GM21576 (cell line): ENCODE measurements around the gene PTPRM.
"Not testable (repeated sequence)": the region's sequence is repeated elsewhere in the genome, so short reads cannot be mapped to it uniquely, and the experiment has no call there.

Experiments
- ATAC-seq: cut with Tn5 transposase; IDR thresholded peaks from one replicate; pipeline ENCODE4 v1.9.1; 2021; ENCODE audit warnings: mild to moderate bottlenecking, moderate library complexity; ENCODE audit not compliant: unreplicated experiment

The PTPRM gene

DNA sequence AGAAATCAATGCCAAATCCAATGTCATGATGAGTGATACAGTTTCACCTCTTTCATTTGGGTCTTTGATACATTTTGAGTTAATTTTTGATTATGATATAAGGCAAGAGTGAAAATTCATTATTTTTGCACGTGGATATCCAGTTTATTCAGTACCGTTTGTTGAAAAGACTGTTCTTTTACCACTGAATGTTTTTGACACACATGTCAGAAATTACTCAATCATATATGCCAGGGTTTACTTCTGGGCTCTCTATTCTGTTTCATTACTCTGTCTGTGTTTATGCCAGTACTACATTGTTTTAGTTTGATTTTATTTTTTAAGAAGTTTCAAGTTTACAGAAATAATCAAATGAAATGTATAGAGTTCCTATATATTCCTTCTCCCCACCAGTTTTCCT lies 154.4 kb downstream of the PTPRM start:
- ATAC-seq: no peak

DNA sequence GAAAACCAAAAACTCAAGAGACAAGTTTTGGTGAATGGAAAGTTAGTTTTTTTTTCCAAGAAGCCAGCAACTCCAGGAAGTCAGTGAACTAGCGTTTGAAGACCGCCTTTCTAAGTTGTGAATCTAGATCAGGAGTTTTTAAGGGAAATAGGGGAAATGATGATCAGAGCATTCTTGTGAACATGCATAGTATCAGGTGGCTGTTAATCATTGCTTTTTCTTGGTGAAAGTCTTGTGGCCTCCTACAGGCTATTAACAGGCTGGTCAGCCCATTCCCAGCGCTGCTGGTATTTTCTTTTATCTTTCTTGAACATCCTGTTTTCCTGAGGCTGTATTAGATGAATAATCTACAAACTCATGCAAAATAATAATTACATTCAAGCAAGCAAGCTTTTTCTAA lies 155.8 kb downstream of the PTPRM start:
- ATAC-seq: no peak

DNA sequence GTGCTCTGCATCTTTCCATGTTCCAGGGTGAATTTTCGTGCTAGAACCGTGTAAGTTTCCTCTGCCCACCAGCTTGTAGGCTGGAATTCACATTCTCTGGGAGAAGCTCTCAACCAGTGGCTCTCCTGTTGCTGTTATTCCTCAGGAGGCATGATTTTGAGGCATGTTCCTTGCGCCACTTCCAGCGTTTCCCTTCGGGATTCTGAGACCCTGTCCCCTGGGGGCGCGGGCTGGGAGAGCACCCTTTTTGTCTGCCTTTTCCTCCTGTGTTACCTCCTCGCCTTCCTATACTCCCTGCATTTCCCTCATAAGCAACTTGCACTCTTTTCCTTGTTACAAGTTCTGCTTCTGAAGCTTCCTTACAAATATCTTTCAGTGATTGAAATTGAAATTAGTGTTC lies 156.4 kb downstream of the PTPRM start:
- ATAC-seq: no peak

DNA sequence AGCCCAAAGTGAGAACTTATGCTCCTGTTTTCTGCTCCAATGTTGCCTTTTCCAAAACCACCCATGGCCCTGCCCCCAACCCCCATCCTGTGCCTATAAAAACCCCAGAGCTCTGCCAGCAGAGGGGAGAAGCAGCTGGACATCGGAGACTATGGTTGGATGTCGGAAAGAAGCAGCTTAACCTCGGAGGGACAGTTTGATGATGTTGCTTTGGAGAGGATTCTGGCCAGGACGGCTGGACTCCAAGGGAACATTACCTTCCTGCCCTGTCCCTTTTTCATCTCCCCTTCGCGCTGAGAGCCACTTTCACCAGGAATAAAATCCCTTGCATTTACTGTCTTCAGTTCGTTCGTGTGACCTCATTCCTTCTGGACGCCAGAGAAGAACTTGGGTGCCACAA lies 158.4 kb downstream of the PTPRM start:
- ATAC-seq: no peak

DNA sequence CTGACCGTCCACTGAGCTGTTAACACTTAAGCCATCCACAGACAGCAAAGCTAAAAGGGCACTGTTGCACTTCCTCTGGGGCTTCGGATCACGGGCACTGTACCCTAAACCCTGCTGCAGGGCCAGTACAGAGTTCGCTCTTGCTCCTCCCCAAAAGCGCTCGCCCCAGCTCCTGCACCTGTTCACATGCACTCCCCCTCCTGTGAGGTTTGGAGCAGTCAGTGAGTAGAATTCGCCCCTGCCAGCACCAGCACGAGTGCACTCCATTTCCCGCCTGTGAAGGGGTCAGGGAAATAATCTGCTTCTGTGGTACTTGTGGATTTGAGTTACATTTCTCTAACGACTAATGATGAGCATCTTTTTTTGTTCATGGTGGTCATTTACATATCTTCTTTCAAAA lies 158.8 kb downstream of the PTPRM start:
- no peak for ATAC-seq

DNA sequence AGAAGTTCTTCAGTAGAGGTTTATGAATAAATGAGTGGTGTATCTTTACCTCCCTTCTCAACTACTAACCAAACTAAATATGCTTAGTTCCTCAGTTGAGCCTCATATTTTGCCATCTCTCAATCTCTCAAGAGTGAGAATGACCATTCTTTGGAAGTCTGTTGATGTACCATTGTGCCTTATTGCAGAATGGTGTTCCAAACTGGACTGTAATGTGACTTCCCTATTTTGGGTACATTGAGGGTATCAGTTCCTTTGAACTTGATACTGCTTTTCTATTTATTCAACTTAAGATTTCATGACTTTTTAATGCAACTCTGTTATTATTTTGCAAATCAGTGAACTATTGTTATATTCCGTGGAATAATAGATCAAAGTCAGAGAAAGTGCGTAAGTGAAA lies 159.4 kb downstream of the PTPRM start:
- no peak for ATAC-seq

DNA sequence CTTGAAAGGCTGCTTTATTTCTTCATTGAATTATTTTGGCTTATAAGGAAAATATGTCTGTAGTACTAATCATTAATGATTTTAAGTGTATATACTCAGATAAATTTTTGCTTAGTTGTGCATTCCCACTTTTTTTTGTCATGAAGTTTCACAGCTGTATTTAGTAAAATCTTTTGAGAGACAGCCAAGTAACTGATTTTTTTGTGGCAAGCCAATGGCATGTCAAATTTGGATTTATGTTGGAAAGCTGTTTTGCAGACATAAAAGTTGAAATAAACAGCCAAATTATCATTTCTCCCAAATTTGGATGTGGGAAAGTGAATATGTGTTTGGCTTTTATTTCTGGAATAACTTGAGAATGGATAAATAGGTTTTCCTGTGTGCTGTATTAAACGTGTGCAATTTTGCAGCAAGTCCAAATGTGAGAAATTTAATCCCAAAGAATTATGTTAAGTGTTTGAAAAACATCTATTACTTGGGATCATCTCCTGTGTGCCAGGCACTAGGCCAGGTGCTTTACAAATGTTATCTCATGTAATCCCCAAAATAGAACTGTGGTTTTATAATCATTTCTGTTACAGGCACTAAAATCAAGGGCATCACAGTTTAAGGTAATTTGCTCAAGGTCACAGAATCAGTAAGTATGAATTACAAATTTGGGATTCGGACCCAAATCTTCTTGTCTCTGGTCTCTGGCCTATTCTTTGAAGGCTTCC lies 160.4 kb downstream of the PTPRM start:
- no peak for ATAC-seq

DNA sequence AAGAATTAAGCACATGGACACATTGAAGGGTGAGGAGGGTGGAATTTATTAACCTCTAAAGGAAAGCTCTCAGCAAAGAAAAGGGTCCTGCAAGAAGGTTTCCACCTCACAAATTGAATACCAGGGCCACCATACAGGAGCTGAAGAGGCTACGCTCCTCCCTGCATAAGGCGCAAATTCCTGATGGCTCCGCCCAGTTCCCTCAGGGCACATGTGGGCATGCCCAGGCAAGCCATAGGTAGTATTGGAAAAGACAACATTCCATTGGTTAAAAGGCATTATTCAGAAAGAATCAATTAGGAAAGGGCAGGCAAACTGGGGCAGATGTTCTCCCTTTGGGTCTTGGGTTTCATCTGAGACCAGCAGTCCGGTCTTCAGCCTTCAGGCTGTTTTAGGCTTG lies 161.2 kb downstream of the PTPRM start:
- no peak for ATAC-seq

DNA sequence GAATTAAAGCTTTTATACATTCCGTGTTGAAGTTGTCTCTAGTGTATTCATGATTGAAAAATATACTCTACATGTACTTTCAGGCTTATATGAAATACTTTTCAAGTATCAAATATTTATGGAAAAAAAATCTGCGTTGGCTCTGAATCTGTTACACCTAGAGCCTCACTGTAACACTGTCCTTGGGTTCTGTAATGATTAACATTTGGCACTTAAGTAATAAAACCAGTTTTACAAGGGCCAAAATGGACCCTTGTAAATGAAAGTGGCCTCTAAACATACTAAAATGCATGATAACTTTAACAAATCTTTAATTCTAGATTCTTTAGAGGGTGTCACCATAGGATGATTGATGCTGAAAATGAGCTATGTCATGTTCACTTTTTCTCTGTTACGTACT lies 162.8 kb downstream of the PTPRM start:
- ATAC-seq: no peak

DNA sequence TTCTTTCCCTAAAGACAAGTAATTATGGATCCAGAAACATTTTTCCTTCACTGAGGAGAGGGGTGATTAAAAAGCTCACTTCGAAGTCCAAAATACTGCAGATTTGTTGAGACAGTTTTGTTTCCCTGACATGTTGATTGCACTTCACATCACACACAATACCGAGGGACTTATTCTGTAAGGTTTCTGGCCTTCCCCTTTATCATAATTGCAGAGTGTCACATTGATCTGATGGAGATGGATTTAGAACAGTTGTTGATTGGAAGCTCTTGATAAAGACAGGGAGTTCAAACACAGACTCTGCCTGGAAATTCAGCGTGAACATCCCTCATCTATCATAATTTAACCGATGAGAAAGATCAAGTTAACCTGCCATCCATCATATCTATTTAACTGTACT lies 163.6 kb downstream of the PTPRM start:
- ATAC-seq: no peak

DNA sequence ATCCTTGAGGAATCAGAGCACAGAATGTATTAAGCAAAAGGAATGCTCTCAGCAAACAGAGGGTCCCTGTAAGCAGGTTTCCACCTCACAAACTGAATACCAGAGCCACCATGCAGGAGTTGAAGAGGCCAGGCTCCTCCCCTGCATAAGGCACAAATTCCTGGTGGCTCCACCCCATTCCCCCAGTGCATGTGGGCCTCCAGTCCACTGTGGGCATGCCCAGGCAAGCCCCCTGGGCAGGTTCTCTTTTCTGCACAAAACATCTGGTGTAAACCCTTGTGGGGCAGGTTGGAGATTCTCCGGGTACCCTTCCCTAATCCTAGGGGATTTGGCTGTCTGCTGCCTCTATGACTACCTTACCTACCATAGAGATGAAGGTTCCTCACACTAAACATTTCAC lies 166.5 kb downstream of the PTPRM start:
- ATAC-seq: no peak

DNA sequence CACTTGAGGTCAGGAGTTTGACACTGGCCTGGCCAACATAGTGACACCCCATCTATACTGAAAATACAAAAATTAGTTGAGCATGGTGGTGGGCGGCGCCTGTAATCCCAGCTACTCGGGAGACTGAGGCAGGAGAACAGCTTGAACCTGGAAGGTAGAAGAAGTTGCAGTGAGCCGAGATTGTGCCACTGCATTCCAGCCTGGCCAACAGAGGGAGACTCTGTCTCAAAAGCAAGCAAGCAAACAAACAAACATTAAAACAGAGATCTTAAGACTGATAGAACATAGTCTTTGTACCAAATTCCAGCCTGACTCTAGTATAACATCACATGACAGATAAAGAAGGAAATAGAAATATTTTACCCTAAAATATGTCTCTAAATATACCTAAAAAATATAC lies 168.1 kb downstream of the PTPRM start:
- ATAC-seq: no peak

DNA sequence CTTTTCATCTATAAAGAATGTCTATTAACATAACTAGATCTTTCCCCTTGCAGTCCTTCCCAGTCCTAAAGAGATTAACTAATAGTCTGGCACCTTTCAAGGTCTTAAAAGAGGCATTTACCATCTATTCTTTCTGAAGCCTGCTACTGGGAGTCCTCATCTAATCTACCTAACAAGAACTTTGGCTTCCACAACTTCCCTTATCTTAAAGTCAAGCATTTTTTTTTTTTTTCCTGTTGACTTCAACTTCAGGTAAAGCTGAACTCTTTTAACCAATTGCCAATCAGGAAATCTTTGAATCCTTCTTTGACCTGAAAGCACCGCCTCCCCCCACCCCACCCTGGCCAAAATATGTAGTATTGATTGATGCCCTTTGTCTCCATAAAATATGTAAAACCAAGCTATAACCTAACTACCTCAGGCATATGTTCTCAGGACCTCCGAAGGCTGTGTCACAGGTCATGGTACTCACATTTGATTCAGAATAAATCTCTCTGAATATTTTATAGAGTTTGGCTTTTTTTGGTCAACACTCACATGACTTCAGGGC lies 168.6 kb downstream of the PTPRM start:
- no peak for ATAC-seq

DNA sequence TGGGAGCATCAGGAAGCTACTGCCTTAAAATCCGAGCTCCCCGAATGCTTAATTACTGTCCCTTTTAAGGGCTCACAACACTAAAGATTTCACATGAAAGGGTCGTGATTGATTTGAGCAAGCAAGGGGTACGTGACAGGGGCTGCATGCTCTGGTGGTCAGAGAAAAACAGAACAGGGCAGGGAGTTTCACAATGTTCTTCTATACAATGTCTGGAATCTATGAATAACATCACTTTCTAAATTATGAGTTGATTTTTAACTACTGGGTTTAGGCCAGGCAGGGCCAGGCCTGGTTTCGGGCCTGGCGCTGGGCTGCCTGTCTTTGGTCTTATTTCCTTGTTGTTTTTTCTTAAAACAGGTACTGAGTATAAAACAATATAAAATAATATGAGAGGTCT lies 169.4 kb downstream of the PTPRM start:
- ATAC-seq: not testable (repeated sequence)

DNA sequence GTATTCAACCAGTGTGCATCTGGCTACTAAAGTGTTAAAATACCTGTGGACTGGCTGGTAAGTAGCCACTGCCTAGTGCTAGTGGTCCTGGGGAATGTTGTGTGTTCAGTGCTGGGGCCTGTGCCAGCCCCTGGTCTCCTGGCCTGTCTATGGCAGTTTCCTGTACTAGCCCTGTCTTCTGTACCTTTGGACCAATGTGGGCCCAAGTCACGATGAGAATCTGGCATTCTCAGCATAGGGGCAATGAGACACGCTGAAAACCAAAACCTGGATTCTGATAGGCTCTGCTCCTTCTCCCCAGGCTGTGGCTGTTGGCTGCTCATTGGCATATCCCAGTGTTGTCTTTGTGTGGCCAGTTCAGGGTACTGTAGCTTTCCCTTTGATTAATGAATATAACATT lies 170.4 kb downstream of the PTPRM start:
- no peak for ATAC-seq

DNA sequence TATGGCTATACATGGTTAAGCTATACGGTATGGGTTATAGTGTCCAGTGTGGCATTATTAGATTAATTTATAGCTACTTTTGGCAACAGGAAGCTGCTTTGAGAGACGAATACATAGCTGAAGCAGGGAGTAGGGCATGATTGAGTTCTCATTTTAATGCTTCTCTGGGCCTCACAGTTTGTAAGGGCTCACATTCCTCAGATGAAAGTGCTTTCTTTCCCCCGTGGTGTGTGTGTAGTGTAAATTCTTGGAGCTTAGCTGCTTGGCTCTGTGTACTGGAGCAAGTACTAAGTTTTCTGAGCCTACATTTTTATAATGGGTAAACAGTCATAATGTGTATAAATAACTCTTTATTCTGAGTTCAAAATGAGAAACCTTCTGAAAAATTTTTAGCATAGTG lies 173.7 kb downstream of the PTPRM start:
- ATAC-seq: no peak

DNA sequence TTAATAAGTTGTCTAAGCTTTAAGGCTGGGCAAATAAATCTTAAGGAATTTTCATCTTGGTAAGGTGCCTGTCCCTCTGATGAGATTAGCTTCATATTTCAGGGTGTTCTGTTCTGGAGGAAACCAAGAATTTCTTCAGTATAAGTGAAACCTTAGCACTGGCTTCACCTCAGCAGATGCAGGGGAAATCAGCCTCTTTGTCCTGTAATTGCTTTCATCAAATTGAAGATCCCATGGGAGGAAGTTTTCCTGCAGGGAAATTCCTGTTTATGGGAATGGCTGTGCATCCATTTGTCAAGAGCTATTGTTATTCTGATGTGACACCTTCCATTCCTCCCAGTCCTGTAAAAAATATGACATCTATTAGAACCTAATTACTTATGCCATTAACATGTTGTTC lies 174.5 kb downstream of the PTPRM start:
- ATAC-seq: no peak

DNA sequence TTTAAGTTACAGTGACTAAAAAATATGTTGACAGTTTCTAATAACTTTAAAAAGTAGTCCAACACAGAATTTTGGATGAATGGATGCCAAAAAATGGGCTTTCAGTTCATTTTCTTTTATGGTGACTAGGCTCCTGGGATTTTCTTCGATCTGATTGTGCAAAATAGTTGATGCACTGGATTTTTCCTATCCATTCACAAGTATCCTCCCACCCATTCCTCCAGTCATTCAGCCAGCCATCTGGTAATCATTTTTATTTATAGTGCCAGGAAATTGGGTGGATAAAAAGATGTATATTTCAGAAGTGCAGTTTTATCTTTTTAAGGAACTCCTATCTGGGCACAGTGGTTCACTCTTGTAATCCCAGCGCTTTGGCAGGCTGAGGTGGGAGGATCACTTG lies 175.1 kb downstream of the PTPRM start:
- ATAC-seq: no peak

DNA sequence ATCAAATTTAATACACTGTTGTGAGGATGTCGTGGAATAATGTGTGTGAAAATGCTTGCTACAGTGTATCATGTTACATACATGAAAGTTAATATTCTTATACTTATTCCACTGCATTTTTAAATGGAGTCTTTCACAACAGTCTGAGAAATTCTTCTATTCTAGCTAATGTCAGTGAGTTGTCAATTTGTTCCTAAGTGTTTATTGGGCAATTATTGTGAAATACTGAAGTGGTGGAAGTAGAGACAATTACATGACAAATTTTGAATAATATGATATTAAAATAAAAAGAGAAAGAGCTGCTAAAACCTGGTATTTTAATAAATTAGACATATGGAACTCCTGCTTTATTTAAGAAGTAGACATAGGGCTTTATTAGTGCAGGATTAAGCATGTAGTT lies 176.1 kb downstream of the PTPRM start:
- no peak for ATAC-seq

DNA sequence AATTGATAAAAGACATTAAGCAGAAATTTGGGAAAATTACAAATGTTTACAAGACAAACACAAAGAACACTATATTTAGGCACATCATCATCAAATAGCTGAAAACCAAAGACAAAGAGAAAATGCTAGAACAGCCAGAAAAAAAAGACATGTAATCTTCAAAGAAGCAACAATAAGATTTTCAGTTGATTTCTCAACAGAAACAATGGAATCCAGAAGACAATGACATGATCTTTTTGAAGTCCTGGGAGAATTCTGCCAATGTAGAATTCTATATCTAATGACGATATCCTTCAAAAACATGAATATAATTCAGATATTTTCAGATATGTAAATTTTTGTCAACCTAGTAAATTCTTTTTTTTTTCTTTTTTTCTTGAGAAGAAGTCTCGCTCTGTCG lies 179.0 kb downstream of the PTPRM start:
- no peak for ATAC-seq

DNA sequence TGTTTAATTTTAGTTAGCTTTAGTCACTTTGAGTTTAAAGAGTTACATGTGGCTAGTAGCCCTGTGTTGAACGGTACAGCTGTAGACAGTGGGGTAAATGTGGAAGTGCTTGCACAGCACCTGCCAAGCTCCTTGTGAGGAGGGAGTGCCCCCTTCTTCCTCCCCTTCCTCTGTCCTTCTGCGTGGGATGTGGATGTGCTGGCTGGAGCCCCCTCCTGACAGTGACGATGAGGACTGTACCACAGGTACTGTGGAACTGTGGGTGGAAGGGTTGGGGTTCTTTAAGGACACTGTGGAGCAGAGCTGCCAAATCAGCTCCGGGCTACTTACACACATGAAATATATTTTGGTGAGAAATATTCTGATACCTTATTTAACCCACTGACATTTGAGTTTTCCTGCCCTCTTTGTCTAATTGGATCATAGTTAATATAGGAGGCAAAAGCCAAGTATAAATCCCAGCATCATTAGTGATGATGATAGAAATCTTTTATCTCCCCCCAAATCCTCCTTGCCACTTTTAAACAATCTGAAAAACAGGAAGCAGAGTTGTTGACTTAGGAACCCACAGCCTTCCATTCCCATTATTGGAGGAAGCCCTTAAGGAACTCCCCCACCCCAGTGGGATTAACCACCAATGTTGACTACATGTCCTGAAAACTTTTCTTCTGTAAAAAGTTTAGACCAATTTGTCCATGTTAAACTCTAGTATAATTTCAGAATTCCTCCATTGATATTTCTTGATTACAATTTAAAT lies 181.3 kb downstream of the PTPRM start:
- no peak for ATAC-seq

DNA sequence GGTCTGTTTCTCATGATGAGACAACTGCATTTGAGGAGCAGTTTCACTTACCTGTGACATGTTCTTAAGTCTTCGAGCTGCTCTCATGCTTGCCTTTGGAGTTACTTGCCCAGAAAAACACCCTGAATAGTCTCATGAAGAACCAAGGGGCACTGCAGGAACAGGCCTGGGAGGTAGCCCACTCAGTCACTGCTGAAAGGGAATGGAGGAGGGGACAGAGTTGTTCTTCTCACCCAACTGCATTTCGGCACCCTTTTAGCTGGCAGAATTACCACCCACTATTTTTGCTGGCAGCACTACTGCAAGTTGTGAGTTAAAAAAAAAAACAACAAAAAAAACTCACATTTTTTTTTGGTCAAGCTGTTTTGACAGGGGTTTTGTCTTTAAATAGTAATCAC lies 181.9 kb downstream of the PTPRM start:
- ATAC-seq: no peak
